Suppressor macrophage (primary cell): Measurements from ENCODE around the gene MTSS2.

Source experiments
- DNase-seq, 4 experiments: peaks; one replicate each; pipeline ENCODE4 v3.0.0-alpha.2; 2020 to 2022

The MTSS2 gene

DNA sequence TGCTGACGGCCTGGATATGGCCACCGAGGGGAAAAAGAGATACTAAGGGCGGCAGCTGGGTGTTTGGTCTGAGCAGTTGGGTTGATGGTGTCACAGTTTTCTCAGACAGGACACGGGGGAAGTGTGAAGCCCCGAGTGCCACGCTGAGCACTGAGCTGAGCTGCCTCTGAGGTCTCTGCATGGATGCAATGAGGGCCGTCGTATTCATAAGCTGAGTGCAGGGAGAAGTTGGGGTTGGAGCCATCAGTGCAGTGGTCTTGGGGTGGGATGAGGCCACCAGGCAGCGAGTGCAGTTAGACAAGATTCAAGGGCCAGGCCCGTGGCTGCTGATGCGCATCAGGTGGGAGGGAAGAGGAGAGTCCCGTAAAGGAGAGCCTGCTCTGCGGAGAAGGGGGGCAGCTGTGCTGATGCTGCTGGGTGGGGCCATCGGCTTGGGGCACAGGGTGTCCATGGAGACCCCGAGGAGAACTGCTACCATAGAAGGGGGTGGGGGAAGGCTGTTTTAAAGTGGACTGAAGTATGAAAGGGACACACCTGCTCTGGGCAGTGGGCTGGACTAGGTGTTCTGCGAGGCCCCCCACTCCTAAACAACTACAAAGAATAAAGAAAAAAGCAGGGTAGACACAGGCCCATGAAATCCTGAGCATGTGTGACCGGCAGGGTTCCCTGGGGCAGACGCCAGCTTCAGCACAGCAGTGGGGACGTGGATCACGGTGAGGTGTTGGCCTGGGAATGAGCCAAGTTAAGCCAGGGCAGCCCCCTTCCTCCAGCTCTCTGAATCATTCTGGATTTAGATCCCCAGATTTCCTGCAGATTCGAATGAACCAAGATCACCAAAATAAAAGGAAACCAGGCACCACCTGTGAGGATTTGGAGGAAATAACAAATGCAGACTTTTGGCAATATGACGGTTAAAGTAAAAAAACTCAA lies 19.8 kb downstream of the MTSS2 start:
- DNase-seq: no peak

DNA sequence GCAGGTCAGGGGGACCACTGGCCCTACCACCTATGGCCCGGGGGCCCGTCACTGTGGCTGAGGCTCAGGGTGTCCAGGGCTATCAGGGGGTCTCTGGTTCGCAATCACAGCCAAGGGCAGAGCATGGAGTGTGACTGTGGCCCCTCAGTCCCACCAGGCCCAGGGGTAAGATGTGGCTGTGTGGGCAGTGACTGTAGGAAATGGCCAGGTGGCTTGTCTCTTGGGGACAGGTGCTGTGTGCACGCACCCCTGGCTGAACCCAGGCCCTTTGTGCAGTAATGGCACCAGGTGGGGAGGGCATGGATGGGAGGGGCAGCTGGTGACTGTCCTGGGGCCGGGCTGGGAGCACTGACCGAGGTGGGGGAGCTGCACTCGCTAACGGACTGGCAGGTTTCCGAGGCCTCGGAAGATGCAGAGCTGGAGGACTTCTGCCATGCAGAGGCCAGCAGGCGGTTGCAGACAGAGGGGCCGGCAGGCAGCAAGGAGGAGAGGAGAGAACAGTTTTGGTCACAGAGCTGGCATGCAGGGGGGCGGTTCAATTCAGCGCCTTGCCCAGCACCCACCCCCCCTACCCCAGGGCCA lies 20.6 kb downstream of the MTSS2 start:
- no peak for DNase-seq

DNA sequence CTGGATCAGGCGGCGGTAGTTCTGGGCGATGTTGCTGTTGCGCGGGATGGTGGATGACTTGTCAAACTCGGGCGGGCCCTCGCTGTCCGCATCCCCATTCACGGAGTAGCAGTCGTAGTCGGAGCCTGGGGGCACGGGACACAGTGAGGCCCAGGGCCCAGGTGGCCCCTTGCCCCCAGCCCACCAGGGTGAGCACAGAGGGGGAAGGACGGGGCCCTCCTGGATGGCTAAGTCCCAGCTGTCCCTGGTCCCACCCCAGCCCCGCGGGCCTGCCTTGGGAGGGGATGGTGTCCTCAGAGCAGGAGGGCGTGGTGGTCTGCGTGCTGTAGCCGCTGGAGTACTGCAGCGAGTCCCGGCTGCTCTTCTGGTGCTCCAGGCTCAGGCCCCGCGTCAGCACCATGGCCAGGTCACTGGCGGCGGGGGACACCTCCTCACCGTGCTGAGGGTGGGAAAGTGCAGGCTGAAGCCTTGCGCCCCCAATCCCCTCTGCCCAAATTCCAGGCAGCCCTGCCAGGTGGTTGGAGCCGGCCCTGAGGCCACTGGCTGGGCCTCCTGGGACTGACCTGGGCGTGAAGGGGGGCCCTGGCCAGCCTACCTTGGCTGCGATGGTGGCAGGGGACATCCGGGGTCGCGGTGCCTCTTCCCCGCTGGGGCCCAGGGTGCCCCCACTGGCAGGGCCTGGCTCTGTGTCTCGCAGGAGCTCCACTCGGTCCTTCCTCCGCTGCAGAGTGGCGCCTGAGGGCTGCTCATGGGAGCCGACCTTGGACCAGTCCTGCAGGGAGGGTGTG lies 21.3 kb downstream of the MTSS2 start:
- no peak for DNase-seq

DNA sequence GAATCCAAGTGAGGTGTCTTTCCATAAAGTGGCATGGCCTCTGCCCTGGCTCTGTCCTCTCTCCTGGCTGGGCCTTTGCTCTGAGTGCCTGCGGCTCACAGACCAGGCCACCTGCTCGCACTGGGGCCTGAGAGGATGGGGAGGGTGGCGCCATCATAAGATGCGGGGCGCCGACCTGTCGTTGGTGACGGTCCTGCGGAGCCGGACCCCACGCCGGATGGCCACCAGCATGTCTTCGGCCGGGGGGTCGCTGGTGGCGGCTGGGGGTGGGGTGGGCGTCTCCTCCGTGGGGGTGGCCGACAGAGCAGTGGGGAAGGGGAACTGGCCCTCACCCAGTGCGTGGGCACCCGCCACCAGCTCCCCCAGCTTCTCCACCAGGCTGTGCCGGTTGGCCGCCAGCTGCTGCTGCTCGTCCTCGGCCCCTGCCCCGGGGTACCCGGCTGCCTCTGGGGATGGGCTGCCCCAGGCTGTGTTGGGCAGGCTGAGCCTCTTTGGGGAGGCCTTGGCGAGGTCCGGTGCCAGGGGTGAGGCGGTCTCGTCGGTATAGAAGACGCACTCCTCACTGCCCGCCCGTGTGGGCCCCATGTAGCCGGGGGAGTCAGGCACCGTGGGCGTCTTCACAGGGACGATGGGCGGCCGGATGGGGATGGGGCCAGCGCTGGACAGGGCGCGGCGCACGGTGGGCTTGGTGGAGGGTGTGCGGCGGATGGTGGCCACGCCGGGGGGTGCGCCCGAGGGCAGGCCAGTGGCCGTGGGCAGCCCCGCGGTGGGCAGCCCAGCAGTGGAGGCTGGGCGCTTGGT lies 22.1 kb downstream of the MTSS2 start:
- DNase-seq: no peak

DNA sequence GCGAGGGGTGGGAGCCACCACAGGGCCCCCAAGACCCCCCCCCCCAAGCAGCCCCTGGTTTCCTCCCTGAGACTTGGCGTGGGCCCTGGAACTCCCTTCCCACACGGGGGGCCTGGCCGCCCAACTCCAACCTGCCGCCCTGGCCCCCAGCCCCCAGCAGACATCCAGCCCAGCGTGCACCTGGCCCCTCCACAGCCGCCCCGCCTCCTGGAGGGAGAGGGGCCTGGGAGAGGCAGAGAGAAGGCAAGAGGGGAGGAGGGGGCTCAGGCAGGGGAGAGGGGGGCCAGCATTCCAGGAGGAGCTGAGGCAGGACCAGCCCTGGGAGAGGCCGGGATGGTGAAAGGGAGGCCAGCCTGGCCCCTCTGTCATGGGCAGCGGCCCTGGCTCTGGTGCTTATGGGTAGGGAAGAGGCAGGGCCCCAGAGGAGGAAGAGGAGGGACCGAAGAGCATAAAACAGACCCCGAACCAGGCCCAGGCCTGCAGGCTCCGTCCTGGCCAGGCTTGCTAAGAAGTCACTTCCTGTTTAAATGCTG lies 22.8 kb downstream of the MTSS2 start:
- no peak for DNase-seq

DNA sequence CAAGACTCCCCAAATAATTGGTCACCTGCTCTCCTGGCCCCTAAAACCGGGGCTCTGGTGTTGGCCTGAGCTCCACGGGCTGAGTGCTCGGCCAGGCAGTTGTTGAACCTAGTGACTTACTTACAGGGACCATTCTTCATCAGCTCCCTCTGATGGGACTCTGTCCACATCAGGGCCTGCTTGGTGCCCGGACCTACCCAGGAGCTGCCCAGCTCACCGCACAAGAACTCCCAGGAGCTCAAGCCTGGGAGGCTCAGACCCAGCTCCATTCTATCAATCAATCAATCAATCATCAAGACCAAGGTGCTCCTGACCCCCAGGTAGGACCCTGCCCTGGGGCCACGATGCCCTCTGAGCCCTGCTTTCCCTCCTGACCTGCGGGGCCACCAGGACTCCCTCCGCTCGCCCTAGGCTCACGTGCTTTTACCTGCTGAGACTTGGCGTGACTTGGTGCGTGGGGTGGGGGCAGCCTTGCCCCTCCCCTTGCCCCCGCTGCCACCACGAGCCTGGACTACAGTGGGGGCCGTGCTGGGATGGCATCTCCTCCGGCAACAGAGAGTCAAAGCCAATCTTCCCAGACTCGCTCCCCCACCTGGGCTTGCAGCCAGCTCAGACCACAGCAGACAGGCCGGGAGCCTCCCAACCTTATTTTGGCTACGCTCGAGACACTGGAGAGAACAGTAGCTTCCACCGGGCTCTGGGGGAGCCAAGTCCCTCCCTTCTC lies 23.8 kb downstream of the MTSS2 start:
- DNase-seq: no peak

DNA sequence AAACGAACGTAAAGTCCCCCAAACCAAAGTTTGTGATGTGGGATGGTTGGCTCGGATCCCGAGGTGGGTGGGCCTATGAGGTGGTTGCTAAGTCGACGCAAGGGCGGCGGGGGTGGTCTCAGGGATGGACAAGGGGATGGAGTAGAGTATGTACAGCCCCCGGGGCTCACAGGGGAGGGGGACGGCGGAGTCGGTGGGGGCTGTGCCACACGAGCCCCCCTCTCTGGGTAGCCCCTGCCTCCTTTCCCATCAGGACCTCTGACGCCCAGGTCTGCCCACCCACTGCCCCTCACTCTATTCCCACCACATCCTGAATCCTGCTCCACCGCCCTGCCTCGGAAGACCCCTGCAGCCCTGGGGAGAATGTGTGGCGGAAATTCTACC lies 24.3 kb downstream of the MTSS2 start:
- DNase-seq: no peak

DNA sequence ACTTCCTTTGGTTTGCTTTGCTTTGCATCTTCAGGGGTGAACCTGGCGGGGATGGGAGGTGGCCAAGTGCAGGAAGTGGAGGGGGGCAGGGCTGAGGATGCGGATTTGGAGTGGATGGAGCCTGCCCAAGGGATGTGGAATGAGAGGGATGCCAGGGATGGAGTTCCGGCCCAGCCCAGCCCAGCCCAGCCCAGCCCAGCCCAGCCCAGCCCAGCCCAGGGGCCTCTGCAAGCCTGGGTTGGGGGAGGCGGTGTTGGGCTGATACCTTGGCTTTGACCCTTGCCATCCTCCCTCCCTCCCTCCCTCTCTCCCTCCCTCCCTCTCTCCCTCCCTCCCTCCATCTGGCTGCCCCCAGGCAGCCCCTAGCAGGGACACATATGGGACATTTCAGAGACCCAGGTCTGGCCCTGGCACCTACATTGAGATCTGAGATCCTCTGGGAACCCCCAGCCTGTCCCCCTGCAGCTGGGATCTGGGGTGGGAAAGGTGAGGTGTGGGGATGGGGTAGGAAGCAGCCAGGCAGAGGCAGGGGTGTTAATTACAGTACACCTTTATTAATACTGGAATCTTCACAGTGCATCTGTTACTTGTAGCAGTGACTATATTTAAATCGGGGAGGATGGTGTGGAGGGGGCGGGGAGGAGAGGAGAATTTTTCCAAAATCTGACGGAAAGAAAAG lies 25.0 kb downstream of the MTSS2 start:
- DNase-seq: no peak

DNA sequence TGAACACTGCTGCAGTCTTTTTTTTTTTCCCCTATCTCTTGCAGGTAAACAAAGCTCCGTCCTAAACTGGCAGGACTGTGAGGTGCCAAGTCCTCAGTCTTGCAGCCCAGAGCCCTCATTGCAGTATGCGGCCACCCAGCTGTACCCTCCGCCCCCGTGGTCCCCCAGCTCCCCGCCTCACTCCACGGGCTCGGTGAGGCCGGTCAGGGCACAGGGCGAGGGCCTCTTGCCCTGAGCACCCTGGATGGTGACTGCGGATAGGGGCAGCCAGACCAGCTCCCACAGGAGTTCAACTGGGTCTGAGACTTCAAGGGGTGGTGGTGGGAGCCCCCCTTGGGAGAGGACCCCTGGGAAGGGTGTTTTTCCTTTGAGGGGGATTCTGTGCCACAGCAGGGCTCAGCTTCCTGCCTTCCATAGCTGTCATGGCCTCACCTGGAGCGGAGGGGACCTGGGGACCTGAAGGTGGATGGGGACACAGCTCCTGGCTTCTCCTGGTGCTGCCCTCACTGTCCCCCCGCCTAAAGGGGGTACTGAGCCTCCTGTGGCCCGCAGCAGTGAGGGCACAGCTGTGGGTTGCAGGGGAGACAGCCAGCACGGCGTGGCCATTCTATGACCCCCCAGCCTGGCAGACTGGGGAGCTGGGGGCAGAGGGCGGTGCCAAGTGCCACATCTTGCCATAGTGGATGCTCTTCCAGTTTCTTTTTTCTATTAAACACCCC lies 25.7 kb downstream of the MTSS2 start:
- no peak for DNase-seq

DNA sequence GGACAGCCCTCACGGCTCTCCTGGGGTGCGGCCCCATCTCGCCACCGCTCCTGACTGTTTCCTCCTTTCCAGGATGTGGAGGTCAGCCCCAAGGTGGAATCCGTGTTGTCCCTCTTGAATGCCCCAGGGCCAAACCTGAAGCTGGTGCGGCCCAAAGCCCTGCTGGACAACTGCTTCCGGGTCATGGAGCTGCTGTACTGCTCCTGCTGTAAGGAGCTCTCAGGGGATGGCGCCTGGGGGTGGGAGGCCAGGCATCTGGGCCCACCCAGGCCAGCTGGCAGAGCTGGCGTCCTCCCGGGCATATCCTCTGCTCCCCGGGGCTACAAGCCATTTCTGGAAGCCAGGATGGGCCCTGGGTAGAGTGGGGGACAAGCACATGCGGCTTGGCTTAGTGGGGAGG lies 26.3 kb downstream of the MTSS2 start:
- no peak for DNase-seq

DNA sequence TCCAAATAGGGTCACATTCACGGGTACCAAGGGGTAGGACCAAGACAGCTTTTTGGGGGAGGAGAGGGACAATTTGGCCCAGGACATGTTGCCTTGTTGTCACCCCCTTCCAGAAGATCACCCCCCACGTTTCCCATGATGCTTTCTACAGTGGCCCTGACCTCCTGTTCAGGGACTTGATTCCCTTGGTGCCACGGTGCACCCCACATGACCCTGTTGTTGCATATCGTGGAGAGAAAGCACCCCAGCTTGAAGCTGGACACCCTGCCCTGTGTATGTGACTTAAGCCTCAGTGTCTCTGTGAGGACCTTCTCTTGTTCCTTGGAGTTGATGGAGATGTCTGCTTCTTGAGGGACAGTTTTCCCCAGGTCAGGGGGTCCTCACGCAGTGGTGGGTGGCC lies 26.9 kb downstream of the MTSS2 start:
- DNase-seq: no peak

DNA sequence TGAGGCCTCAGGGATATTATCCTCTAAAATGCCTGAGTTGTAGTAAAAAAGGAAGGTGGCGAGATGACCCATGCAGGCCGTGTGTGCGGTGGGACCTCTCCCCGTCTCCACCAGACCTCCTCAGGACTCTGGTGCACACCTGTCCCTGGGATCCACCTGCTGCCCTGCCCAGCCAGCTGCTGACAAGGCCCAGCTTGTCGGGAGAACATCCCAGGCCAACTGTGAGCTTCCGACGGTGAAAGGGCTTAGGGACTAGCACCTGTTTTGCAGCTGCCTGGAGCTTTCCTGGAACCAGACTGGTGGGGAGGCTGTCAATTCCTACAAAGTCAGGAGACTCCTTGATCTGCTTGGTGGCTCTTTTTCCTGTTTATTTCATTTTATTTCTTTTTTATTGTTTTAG lies 27.9 kb downstream of the MTSS2 start:
- no peak for DNase-seq

DNA sequence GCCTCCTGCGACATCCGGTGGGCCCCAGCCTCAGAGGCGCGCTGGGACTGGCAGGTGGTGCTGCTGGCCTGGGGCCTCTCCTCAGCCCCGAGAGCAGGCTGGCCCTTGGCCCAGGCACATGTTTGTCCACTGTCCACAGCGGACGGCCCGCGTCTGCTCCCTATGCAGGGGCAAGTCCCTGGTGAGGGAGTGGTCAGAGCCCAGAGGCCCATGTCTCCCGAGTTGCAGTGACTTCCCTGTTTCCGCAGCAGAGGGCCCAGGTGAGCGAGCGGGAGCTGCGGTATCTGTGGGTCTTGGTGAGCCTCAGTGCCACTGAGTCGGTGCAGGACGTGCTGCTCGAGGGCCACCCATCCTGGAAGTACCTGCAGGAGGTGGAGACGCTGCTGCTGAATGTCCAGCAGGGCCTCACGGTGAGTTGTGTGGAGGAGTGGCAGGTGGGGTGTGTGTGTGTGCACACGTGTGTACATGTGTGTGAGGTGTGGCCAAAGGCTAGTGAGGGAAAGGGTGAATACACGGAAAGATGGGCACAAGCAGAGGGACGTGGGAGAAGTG lies 29.1 kb downstream of the MTSS2 start:
- DNase-seq: no peak

DNA sequence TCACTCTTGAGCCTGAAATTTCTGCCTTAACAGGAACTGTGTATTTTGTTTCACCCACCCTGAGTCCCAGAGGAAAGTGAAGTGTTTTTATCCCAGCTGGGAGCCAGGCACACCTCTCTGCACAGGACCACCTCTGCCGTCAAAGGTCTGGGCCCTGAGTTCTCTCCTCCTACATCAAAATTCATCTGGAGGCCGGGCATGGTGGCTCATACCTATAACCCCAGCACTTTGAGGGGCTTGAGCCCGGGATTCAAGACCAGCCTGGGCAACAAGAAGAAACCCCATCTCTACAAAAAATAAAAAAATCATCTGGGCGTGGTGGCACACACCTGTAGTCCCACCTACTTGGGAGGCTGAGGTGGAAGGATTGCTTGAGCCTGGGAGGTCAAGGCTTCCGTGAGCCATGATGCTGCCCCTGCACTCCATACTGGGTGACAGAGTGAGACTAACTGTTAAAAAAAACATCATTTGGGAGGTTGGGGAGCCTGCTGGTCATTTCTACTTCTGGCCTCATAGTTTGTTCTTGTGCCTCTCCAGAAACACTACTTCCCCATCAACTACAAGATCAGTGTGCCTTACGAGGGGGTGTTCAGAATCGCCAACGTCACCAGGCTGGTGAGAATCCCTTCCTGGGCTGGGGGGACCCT lies 29.7 kb downstream of the MTSS2 start:
- no peak for DNase-seq

DNA sequence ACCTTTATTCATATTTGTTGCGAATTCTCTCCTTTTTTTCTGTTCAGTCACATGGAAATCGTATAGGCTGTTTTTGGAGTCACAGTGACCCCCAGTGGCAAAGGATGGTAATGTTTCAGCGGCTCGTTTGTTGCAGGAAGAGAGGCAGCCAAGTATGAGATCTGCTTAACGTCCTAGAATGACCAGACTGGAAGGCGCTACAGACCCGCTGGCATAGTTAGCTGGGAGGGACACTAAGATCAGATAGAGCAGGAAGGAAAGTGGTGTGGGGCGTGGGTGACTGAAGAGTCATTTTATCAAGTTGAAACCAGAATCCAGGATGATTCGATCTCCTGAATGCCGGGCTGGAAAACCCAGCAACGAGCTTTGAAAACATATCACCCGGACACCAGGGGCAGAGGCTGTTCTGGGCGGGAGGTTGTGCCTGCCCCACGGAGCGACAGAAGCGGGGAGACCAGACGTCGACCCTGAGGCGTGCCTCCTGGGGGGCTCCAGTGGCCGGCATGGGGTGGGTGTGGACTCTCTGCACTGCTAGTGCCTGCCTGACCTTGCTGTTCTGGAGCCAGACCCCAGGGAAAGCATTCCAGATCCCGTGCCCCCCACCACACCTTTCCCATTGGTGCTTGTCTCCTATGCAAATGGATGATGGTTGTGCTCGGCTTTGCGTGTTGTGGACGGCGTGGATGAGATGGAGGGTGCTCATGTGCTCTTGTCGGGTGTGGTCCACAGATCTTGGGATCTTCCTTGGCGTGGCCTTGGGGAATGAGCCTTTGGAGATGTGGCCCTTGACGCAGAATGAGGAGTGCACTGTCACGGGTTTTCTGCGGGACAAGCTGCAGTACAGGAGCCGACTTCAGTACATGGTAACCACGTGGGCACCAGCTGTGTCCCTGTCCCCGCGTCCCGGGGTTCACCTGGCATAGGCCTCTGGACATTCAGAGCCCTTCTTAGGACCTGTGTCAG lies 31.8 kb downstream of the MTSS2 start:
- peak; percentile 77 to 93 (median 80) for DNase-seq

DNA sequence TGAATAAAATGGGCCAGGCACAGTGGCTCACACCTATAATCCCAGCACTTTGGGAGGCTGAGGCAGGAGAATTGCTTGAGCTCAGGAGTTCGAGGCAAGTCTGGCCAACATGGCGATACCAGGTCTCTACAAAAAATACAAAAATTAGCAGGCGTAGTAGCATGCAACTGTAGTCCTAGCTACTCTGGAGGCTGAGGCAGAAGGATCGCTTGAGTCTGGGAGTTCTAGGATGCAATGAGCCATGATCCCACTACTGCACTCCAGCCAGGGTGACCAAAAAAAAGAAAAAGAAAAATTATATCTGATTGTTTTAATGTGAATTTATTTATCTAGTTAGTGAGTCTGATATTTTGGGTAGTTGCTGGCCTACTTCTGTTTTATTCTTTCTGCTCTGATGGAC lies 32.4 kb downstream of the MTSS2 start:
- DNase-seq: no peak

DNA sequence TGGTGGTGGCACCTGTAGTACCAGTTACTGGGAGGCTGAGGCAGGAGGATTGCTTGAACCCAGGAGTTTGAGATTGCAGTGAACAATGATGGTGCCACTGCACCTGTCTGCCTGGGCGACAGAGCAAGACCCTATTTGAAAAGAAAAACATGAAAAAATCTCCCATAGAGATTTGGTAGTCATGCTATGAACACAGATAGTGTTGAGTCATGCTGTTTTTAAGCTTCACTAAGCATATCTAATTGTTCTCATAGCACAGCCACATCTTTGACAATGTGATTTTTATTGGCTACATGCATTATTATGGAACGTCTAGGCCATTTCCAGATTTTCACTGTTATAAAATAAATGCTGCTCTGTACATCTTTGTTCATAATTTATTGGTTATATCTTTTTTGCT lies 33.5 kb downstream of the MTSS2 start:
- DNase-seq: no peak

DNA sequence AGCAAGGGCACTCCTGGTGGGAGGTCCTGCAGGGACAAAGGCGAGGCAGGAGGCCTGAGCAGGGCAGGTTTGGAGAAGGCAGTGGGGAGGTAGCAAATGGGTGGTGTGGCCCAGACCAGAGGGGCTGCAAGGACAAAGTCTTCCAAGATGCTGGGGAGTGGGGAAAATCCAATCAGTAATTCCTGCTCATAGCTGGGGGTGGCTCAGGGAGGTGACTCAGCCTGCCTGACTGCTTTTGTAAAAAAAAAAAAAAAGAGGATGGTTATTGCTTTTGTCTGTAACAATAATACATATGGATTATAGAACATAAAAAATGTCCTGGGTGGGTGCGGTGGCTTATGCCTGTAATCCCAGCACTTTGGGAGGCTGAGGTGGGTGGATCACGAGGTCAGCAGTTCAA lies 34.3 kb downstream of the MTSS2 start:
- DNase-seq: no peak
